OCI-LY1 (cell line): ENCODE measurements around the gene VTI1A.

ENCODE experiments used
- H2AFZ ChIP-seq: fragments of 200-600 bp; sonication (generic), shearing (Covaris generic); 2 replicates; pipeline ENCODE4 v1.6.0; 2014; ENCODE audit warnings: antibody characterized with exemption, mild to moderate bottlenecking, low read length
- H3F3A ChIP-seq: fragments of 200-600 bp; sonication (generic), shearing (Covaris generic); 2 replicates; pipeline ENCODE4 v1.6.0; 2014; ENCODE audit warnings: mild to moderate bottlenecking, antibody characterized with exemption, low read length, moderate library complexity; ENCODE audit not compliant: insufficient read depth
- H3K27ac ChIP-seq: fragments of 200-600 bp; sonication (generic); 2 replicates; pipeline ENCODE4 v1.5.1; 2014; ENCODE audit warnings: low read length, mixed run types, mild to moderate bottlenecking, low read depth; ENCODE audit not compliant: poor library complexity, severe bottlenecking
- H3K27me3 ChIP-seq: fragments of 200-600 bp; sonication (generic); 2 replicates; pipeline ENCODE4 v1.6.0; 2014; ENCODE audit warnings: antibody characterized with exemption, mild to moderate bottlenecking, low read length, moderate library complexity; ENCODE audit not compliant: insufficient read depth
- H3K36me3 ChIP-seq: fragments of 200-600 bp; sonication (generic); 2 replicates; pipeline ENCODE4 v1.6.1; 2014; ENCODE audit warnings: mild to moderate bottlenecking, antibody characterized with exemption, low read length, moderate library complexity, mixed read lengths; ENCODE audit not compliant: insufficient read depth
- H3K4me1 ChIP-seq: fragments of 200-600 bp; sonication (generic); 2 replicates; pipeline ENCODE4 v1.5.1; 2014; ENCODE audit warnings: mild to moderate bottlenecking, low read length, moderate library complexity; ENCODE audit not compliant: insufficient read depth, severe bottlenecking
- H3K4me2 ChIP-seq: fragments of 200-600 bp; sonication (generic), shearing (Covaris generic); 2 replicates; pipeline ENCODE4 v1.6.1; 2014; ENCODE audit warnings: low read length
- H3K4me3 ChIP-seq: fragments of 200-600 bp; sonication (generic); 2 replicates; pipeline ENCODE4 v1.5.1; 2014; ENCODE audit warnings: low read length, low read depth, mild to moderate bottlenecking, mixed read lengths; ENCODE audit not compliant: poor library complexity, severe bottlenecking
- H3K79me2 ChIP-seq: fragments of 200-600 bp; shearing (Covaris generic); 2 replicates; pipeline ENCODE4 v1.6.1; 2016; ENCODE audit warnings: mixed run types, low read length, mixed read lengths; ENCODE audit not compliant: insufficient read depth
- H3K9ac ChIP-seq: fragments of 200-600 bp; sonication (generic), shearing (Covaris generic); 2 replicates; pipeline ENCODE4 v1.6.1; 2014; ENCODE audit warnings: mild to moderate bottlenecking, low read length, mixed read lengths
- H3K9me2 ChIP-seq: fragments of 200-600 bp; sonication (generic), shearing (Covaris generic); 2 replicates; pipeline ENCODE4 v1.6.1; 2014; ENCODE audit warnings: low read depth, mild to moderate bottlenecking, low read length, mixed read lengths
- H3K9me3 ChIP-seq: fragments of 200-600 bp; shearing (Covaris generic); 2 replicates; pipeline ENCODE4 v1.6.1; 2014; ENCODE audit warnings: low read length, mixed read lengths
- H4K20me1 ChIP-seq: fragments of 200-600 bp; sonication (generic), shearing (Covaris generic); 2 replicates; pipeline ENCODE4 v1.6.0; 2016; ENCODE audit warnings: mild to moderate bottlenecking, low read length; ENCODE audit not compliant: insufficient read depth
- CTCF ChIP-seq: fragments of 200-600 bp; sonication (generic), shearing (Covaris generic); IDR thresholded peaks from 2 replicates; pipeline ENCODE4 v1.5.1; 2017; ENCODE audit warnings: mild to moderate bottlenecking, antibody characterized with exemption, low read length, moderate library complexity, mixed read lengths
- EZH2 ChIP-seq: fragments of 200-600 bp; sonication (generic), shearing (Covaris generic); IDR thresholded peaks from 2 replicates; pipeline ENCODE4 v1.8.0; 2017; ENCODE audit warnings: borderline replicate concordance, mixed run types, mild to moderate bottlenecking, antibody characterized with exemption, low read length, moderate library complexity, mixed read lengths

Gene VTI1A

GRCh38 chr10:112658465-112658864, 211.4 kb downstream of the VTI1A start:
- H3K9me2 ChIP-seq = no peaks in the 10 kb centered on the region
- H3K4me1 ChIP-seq = no peaks in the 10 kb centered on the region
- no peaks in the 10 kb centered on the region for H3K27me3 ChIP-seq
- no peak overlapping the region for H3K4me2 ChIP-seq
- H3K9ac ChIP-seq = no peak overlapping the region
- no peaks in the 10 kb centered on the region for H3K36me3 ChIP-seq
- H4K20me1 ChIP-seq = no peaks in the 10 kb centered on the region
- H3K9me3 ChIP-seq = peaks cover 4% of the 10 kb centered on the region
- H3K79me2 ChIP-seq = no peaks in the 10 kb centered on the region
- H2AFZ ChIP-seq = no peak overlapping the region
- TF ChIP-seq CTCF = no peak
- TF ChIP-seq EZH2 = no peak
- H3K27ac ChIP-seq = no peak overlapping the region
- no peaks in the 10 kb centered on the region for H3F3A ChIP-seq
- no peak overlapping the region for H3K4me3 ChIP-seq

GRCh38 chr10:112658900-112659638, 212.1 kb downstream of the VTI1A start:
- Histone ChIP-seq H3K9me2 (no peaks in the 10 kb centered on the region), H3F3A (no peaks in the 10 kb centered on the region), H3K9me3 (peaks cover 4% of the 10 kb centered on the region), H3K27ac (no peak overlapping the region), H3K79me2 (no peaks in the 10 kb centered on the region), H3K4me1 (no peaks in the 10 kb centered on the region), H3K9ac (no peak overlapping the region), H3K36me3 (no peaks in the 10 kb centered on the region), H3K4me3 (no peak overlapping the region), H3K4me2 (no peak overlapping the region), H4K20me1 (no peaks in the 10 kb centered on the region), H2AFZ (no peak overlapping the region), H3K27me3 (no peaks in the 10 kb centered on the region)
- TF ChIP-seq CTCF = no peak
- TF ChIP-seq EZH2 = no peak

GRCh38 chr10:112663234-112664125, 216.5 kb downstream of the VTI1A start:
- Histone ChIP-seq H3K9me2 (no peaks in the 10 kb centered on the region), H3K79me2 (no peaks in the 10 kb centered on the region), H3K27ac (no peak overlapping the region), H3K27me3 (no peaks in the 10 kb centered on the region), H3K9me3 (peaks cover 4% of the 10 kb centered on the region), H3K4me1 (no peaks in the 10 kb centered on the region), H3K36me3 (no peaks in the 10 kb centered on the region), H3K4me2 (no peak overlapping the region), H3F3A (no peaks in the 10 kb centered on the region), H3K9ac (no peak overlapping the region), H3K4me3 (no peak overlapping the region), H4K20me1 (no peaks in the 10 kb centered on the region), H2AFZ (no peak overlapping the region)
- TF ChIP-seq EZH2 (no peak), CTCF (no peak)
